ENCODE measurements around the gene SPANXA1. TPM values are rescaled to one million over a fixed set of nuclear protein-coding genes. Genes with fewer than 3 reads are reported as not detected.

Gene SPANXA1
- not detected in 2 replicates for total RNA-seq

GRCh38 chrX:141584638-141585037, at the start of gene SPANXA1:
SPANXA1 (minus strand) TSS chrX:141584738; CDS start chrX:141584678, 60 bp downstream.

GRCh38 chrX:141589408-141589807, 4.9 kb upstream of the SPANXA1 start, which contains the start of gene SPANXA2:
SPANXA2 (plus strand) TSS chrX:141589708; CDS start chrX:141589768, 60 bp downstream.

Other genes with a start within 250 kb of the SPANXA1 start
- gene SPANXA2, start 5.0 kb upstream of the SPANXA1 start, total RNA-seq: not detected in 2 replicates
- gene SPANXD, start 114.0 kb upstream of the SPANXA1 start, total RNA-seq: not detected in 2 replicates